Head of caudate nucleus (tissue), 42 donors: Measurements from ENCODE around the gene ABCC4.

ENCODE experiments used
- DNase-seq, 42 donors: peaks; one replicate each; pipeline versions ENCODE4 v3.0.0 to v3.0.0-alpha.2; 2020 to 2021; ENCODE audit warnings: mixed read lengths in 7 of 42
- intact Hi-C: fragments of 100-400 bp; cut with DNase I; formaldehyde crosslinking; loops from one replicate; pipeline ENCODE4 v1.15.0; 2022

The ABCC4 gene

DNA sequence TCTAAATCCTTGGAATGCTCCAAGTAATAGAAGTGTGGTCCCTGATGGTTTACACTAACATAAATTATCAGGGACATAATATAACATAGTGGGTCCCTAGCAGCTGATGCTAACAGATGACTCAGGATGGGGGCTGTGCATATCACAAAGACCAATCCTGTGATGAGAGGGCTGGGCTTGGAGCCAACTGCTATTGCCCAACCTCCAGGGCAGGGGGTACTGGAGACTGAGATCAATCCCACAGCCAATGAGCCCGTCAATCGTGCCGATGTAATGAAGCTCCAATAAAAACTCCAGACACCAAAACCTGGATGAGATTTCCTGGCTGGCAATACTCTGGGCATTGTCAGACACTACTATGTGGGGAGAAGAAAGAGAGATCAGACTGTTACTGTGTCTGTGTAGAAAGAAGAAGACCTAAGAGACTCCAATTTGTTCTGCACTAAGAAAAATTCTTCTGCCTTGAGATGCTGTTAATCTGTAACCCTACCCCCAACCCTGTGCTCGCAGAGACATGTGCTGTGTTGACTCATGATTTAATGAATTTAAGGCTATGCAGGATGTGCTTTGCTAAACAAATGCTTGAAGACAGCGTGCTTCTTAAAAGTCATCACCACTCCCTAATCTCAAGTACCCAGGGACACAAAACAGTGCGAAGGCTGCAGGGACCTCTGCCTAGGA lies 33.4 kb downstream of the ABCC4 start:
- intact Hi-C loops = no loop called here
- DNase-seq = peak in 4 of 42 donors; percentile 17 to 28 (median 21)

DNA sequence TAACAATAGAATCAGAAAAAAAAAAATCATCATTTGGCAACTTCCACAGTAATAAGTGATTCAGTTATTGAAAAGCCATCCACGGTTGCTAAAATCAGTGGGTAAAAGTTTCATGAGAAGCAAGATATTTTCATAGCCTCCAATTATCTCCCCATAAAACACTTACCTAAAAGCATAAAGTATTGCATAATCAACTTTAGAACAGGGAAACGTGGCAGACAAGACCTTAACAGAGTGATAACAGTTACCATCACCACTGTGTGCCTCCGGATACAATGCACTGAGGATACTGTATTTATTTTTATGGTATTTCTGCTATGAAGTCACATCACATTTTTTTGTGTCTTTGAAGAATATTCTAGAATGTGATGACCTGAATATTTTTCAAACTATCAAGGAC lies 37.0 kb downstream of the ABCC4 start:
- no peak for DNase-seq
- intact Hi-C loops = no loop called here

DNA sequence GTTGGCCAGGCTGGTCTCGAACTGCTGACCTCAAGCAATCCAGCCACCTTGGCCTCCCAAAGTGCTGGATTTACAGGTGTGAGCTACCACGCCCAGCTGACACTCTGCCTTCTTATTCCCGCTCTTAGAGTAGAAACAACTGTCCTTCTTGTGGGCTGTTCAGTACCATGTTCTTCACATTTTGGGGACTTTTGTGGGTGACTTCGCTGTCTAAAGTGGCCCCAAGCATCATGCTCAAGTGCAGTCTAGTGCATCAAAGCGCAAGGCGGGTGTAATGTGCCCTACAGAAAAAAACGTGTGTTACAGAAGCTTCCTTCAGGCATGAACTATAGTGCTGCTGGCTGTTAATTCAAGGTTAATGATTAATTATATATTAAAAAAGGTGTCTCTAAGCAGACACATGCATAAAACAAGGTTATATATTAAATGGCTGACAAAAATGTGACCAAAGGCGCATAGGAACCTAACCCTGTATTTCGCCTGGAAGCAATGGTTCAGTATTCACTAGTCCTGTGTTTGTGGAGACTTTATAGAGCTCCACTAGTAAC lies 38.3 kb downstream of the ABCC4 start:
- no peak for DNase-seq
- intact Hi-C loops = no loop called here

DNA sequence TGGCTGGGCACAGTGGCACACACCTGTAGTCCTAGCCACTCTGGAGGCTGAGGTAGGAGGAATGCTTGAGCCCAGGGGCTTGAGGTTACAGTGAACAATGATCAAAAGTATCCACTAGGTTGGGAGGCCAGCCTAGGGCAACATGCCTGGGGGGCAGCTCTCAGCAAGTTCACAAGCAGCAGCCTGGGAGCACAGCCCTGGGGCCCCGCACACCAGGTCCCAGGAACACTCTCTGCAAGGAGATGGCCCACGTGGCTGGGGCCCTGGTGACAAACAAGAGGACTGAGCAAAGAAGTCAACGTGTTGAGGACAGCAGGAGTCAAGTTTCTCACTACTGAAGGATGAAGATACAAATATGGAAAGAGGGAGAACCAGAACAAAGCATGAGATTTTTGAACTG lies 39.3 kb downstream of the ABCC4 start:
- DNase-seq = no peak
- intact Hi-C loops = no loop called here

DNA sequence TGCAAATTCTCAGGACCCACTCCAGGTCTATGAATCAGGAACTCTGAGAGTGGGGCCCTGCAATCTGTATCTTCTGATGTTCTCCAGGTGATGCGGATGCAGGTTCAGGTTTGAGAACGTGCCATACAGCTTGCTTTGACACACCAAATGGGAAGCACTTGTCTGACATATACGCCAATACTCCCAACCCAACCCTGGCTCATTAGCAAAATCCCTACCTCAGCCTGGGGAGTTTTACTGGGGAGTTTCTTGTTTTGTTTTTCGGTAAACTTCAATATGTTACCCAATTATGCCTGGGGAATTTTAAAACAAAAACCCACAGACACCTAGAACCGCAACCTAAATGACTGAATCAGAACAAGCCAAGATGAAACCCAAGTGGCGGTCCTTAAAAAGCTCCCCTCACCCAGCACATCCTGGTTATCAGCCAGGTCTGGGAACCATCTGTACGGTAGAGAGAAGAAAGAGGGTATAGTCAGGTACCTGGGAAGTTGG lies 41.2 kb downstream of the ABCC4 start:
- intact Hi-C loops = no loop called here
- no peak for DNase-seq

DNA sequence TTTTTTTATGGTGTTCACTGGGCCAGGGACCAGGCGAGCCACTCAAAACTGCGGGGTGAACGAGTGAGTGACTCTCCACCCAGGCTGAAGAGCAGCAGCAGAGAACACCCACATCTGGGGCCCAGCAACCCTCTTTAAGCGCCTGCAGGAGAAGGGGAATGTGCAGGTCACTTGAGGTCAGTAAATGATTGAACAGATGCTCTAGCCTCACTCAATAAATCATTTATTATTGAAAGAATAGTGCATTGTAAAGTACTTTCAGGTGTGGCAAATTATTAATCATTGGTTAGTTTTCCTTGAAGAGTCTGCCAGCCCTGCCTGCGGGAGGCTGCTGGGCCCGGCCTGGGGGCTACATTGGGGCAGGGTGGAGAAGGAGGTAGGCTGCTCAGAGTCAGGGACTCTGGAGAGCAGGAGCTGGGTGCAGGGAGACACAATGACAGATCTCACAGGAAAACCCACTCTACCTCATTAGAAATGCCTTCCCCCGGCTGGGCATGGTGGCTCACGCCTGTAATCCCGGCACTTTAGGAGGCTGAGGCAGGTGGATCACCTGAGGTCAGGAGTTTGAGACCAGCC lies 42.5 kb downstream of the ABCC4 start:
- intact Hi-C loops = no loop called here
- DNase-seq = no peak

DNA sequence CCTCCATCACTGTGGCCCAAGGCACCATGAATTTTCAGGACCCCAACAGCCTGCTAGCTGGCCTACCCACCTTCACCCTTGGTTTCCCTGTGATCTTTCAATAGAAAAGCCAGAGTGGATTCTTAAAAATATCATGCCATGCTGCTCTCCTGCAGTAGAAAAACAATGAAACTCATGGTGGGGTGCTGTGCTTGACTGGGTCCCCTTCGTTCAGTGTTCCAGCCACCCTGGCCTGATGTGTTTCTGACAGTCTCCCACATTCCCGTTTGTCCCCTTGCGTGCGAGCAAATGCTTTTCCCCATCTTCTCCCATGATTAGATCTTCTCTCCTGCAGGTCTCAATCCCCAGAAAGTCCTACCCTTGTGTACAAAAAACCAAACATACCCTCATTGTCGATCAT lies 43.2 kb downstream of the ABCC4 start:
- intact Hi-C loops = no loop called here
- DNase-seq = no peak

DNA sequence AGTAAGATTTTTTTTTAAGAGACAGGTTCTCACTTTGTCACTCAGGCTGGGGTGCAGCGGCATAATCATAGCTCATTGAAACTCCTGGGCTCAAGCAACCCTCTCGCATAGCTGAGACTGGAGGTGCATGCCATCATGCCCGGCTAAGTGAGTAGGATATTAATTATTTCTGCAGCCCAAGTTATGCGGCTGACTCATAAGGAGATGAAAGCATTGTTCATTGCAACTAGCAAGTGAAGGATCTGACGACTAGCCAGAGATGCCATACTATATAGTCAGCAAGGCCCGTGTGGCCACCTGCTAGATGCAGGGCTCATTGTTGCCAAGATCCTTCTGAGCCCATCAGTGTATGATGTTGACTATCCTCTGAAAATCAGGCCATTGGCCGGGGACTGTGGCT lies 45.2 kb downstream of the ABCC4 start:
- intact Hi-C loops = no loop called here
- no peak for DNase-seq

DNA sequence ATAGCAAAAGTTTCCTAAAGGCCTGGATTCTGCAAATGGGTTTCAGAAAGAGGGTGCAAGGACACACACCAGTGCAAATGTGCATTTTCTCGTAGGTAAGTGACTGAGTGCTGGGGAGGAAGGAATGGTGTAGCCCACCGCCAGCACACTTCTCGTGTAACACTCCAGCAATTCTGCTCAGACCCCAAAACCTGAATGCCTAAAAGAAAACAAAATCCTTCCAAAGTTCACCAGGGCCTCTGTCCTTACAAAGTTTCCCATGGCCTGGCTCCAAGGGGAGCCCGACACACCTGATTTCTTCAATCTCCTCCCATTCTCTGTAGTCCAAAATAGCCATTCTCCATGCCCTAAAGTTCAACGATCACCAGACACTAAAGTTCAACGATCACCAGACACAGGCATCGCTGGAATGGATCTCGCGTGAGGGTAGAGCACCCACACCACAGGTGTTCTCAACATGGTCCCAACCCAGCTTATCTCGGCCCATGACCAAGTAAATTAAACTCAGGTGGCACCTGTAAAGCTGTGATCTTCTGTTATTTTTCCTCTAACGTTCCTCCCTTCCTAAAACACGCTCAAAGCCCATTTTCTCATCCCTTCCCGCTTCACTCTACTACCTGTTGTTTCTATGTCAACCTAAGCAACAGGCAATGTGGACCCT lies 46.0 kb downstream of the ABCC4 start:
- no peak for DNase-seq
- intact Hi-C loops = no loop called here

DNA sequence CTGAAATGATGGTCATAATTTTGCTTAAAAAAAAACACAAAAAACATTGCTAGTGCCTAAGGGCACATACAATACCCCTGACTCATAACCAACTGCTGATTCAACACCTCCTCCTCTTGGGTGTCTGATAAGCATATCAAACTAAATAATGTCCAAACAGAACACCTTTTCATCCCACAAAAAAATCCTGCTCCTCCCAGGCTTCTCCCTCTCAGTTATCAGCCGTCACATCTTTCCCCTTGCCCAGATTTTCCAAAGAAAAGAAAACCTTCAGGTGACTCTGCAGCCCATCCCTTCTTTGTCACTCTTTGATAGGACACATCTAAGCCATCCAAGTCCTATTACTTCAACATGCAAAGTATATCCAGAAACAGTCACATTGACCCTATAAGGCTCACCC lies 46.9 kb downstream of the ABCC4 start:
- no peak for DNase-seq
- intact Hi-C loops = no loop called here

DNA sequence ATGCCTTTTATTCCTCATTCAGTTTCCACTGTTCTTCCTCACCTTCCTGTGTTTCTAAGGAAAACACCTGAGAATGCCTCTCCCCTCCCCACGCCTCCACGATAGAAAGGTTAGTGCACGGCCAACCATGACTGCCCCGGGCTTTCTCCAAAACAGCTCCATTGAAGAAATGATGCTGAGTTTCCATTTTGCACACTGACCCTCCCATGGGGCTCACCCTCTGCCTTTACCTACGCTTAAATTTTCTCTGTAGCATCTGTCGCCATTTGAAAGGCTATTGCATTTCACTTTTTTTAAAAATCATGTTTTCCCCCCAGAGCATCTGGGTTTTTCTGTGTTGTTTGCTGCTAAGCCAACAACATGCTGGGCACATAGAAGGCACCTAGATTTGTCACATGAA lies 48.2 kb downstream of the ABCC4 start:
- DNase-seq = no peak
- intact Hi-C loops = no loop called here

DNA sequence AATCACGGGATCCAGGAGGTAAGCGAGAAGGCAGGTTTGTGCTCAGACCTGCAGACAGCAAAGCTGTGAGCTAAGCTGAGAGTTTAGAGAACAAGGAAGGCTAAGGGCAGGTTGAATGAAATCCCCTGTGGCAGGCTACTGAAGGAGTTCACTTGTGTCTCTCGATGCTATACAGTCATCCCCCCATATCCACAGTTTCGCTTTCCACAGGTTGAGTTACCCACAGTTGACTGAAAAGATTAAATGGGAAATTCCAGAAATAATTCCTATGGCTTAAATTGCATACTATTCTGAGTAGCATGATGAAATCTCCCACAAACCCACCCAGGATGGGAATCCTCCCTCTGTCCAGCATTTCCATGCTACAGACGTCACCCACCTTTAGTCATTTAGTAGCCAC lies 49.6 kb downstream of the ABCC4 start:
- DNase-seq = no peak
- intact Hi-C loops = no loop called here

DNA sequence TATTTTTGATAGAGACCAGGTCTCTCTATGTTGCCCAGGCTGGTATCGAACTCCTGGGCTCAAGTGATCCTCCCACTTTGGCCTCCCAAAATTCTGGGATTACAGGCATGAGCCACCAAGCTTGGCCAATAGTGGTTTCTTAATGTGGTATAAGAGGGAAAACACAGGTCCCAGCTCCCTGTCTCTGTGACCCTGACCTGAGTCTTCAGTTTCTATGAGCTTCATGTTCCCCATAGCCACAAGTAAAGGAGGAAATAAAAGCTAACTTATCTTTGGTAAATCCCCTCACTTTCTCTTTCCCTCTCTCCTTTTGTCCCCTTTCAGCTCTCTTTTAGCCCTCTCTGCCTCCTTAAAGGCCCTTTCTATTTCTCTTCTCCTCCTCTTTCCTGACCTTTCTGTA lies 50.3 kb downstream of the ABCC4 start:
- DNase-seq = no peak
- intact Hi-C loops = no loop called here

DNA sequence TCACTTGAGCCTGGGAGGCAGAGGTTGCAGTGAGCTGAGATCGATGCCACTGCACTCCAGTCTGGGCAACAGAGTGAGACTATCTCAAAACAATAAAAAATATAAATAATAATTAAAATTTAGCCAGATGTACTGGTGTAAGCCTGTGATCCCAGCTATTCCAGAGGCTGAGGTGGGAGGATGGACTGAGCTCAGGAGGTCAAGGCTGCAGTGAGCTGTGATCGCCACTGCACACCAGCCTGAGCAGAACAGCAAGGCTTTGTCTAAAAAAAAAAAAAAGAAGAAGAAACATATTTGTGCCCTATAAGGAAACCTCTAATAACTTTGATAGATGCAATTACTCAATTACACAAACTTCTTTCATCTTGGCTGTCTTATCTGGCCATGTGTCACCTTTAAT lies 52.3 kb downstream of the ABCC4 start:
- no peak for DNase-seq
- intact Hi-C loops = no loop called here

DNA sequence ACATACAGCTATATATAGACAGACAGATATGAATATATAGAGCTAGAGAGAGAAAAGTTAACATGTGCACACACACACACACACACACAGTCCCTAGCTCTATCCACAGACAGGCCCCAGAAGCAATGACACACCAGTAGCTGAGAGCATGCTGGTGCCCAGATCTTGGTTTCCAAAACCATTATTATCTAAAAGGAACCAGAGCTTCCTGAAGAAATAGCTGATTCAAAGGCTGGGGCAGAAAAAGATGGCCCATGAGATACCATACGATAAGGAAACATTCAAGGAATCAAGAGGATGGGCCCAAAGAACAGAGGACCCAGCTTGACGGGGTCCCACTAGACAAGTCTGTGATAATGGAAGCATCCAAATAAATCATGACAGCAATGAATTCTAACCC lies 53.4 kb downstream of the ABCC4 start:
- DNase-seq = no peak
- intact Hi-C loops = no loop called here

DNA sequence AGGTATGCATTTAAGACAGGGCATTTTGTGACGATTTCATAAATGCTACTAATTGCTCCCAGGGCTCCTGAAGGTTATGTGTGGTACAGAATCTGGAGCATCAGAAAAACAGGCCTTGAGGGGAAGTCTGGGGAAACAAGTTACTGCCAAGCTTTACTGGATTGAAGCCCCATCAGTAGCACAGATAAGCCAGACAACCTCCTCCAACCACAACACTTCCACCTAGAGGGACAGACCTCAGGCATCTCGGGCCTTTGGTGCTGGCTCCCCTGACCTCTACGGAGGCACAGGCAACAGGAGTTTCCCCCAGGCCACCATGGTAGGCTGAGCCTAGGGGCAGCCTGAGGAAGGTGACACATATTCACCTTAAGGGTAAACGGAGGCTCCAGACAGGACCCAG lies 54.1 kb downstream of the ABCC4 start:
- DNase-seq = no peak
- intact Hi-C loops = no loop called here

DNA sequence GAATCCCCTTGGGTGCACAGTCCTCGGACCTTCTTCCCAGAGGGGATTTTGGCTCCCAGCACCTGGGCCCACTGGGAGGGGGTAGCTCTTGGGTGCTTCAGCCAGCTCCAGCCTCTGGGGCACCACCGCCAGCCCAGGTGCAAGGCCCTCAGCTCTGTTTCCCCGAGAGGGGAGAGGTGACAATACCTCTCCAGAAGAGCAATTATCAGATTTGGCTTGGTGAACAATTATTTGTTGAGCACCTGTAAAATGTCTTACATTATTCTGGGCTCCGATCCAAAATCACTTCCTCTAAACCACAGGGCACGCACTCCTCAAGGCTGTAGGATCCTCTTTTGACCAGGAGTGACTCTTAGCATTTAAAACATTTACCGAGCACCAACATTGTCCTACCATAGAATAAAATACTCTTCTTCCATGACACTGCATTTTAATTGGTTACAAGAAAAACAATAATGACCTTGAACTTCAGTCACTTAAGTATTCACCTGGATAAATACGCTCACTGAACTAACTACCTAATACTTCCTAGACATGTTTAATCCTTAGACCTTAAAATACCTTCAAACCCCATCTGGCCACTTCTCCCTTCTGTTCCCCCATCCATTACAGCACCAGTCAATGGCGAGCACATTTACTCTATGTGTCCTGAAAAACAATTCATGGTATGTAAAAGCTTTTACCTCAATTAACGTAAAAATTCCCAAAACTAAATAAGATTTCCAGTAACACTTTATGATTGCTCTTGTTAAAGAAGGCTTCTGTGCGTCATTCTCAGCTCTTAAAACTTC lies 54.8 kb downstream of the ABCC4 start:
- no peak for DNase-seq
- intact Hi-C loops = no loop called here

DNA sequence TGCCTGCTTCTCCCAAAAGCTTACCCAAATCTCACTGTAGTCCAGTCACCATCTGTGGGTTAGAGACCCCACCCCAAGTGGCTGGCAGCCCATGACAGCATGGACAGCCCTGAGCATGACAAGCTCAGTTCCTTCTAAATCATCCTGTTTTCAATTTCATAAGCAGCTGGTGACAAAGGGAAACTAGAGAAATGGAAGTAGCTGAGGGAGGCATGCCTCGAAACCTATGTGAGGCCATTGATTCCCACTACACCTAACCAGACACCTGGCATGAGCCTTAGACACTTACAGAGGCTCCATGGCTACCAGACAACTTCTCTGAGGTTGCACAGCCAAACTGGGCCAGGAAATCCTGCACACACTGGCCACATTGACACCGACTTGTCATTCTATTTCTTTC lies 56.2 kb downstream of the ABCC4 start:
- peak in 1 of 42 donors; percentile 22 for DNase-seq
- intact Hi-C loops = no loop called here

DNA sequence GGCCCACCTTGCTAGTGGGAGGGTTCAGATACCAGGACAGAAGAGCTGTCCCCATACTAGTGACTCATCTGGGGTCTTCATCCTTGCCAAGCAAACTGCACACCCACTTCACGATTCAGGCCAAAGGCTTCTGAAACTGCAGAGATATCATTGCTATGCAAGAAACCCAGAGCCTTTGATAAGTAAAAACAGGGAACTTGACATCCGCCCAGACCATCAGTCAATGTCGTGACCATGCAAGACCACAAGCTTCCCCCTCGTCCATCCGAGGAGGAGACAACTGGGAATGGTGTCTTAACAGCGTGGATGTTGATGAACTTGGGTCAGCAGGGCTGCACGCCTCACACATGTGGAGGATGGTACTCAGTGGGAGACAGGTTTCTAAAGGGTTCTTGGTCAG lies 58.0 kb downstream of the ABCC4 start:
- intact Hi-C loops = no loop called here
- DNase-seq = peak in 33 of 42 donors; percentile 11 to 62 (median 39)

DNA sequence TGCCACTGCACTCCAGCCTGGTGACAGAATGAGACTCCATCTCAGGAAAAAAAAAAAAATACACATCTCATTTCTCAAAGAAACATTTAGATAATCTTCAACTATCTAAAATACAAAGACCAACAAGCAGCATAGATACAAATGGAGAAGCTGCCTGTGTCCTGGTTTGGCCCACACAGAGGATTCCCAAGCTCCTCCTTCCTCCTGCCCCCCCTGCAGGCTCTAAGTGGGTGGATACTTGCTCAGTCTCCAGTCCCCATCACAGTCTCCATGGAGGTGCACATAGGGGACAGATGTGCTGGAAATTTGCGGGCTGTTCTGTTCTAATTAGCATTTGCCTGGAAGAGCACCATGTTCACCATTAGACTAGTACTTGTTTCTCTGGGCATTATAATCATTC lies 59.9 kb downstream of the ABCC4 start:
- intact Hi-C loops = no loop called here

More for the DNA sequence above, 59.9 kb downstream of the ABCC4 start:
- DNase-seq = no peak
